CD4-positive, alpha-beta T cell (primary cell): ENCODE data around the gene SLC44A5. TPM values are rescaled to one million over a fixed set of nuclear protein-coding genes. Genes with fewer than 3 reads are reported as not detected.

Experiments used
- ATAC-seq: fragments of 200-7000 bp; cut with Tn5 transposase; one replicate; pipeline ENCODE4 v1.10.0; 2022; ENCODE audit warnings: mild to moderate bottlenecking; ENCODE audit not compliant: poor library complexity
- CTCF ChIA-PET: fragments of 350-600 bp; sonication (Branson Sonifier 250); formaldehyde crosslinking; loops from one replicate; lab custom pipeline; 2021; ENCODE audit warnings: antibody characterized with exemption, inconsistent platforms; lab: Charles Lee
- POLR2A ChIA-PET: fragments of 350-600 bp; sonication (Branson Sonifier 250); formaldehyde crosslinking; loops from one replicate; lab custom pipeline; 2021; ENCODE audit warnings: antibody characterized with exemption, inconsistent platforms; lab: Charles Lee
- DNase-seq, 14 experiments: peaks; one replicate each; pipeline ENCODE4 v3.0.0-alpha.2; 2013 to 2020; ENCODE audit warnings: mixed read lengths in 2 of 14
- H3K27ac ChIP-seq, 2 donors: one replicate each; pipeline versions ENCODE4 v1.5.1 to v1.7.0; 2013; ENCODE audit warnings: low read length in 2 of 2, low read depth in 1 of 2, mild to moderate bottlenecking in 1 of 2
- H3K27me3 ChIP-seq, 2 experiments: 1 replicate in 1 of 2; 2 replicates in 1 of 2; pipeline versions ENCODE4 v1.6.1 to v1.7.0; 2013; ENCODE audit warnings: low read length in 2 of 2, control low read depth in 1 of 2, mild to moderate bottlenecking in 1 of 2, moderate library complexity in 1 of 2; ENCODE audit not compliant: insufficient read depth in 2 of 2, control insufficient read depth in 1 of 2
- H3K36me3 ChIP-seq: one replicate; pipeline ENCODE4 v1.6.1; 2013; ENCODE audit warnings: low read length, control low read depth; ENCODE audit not compliant: insufficient read depth
- H3K4me1 ChIP-seq: one replicate; pipeline ENCODE4 v1.6.1; 2013; ENCODE audit warnings: low read length, control low read depth; ENCODE audit not compliant: insufficient read depth
- H3K4me3 ChIP-seq: one replicate; pipeline ENCODE4 v1.5.1; 2013; ENCODE audit warnings: mild to moderate bottlenecking, low read length, moderate library complexity
- H3K9me3 ChIP-seq, 2 experiments: 1 replicate in 1 of 2; 2 replicates in 1 of 2; pipeline versions ENCODE4 v1.6.1 to v1.7.0; 2013; ENCODE audit warnings: low read length in 2 of 2, mild to moderate bottlenecking in 2 of 2, control low read depth in 1 of 2, moderate library complexity in 1 of 2; ENCODE audit not compliant: control insufficient read depth in 1 of 2, insufficient read depth in 1 of 2
- H3K27ac Mint-ChIP-seq: one replicate; pipeline ENCODE4 v1.8.0; 2020; ENCODE audit warnings: mixed read lengths
- H3K27me3 Mint-ChIP-seq: one replicate; pipeline ENCODE4 v1.8.0; 2021; ENCODE audit warnings: mixed read lengths
- H3K36me3 Mint-ChIP-seq: one replicate; pipeline ENCODE4 v1.8.0; 2021; ENCODE audit warnings: low read depth, mixed read lengths
- H3K4me1 Mint-ChIP-seq: one replicate; pipeline ENCODE4 v1.8.0; 2021; ENCODE audit warnings: low read depth, mixed read lengths
- H3K4me3 Mint-ChIP-seq: one replicate; pipeline ENCODE4 v1.8.0; 2020; ENCODE audit warnings: mild to moderate bottlenecking, mixed read lengths
- H3K9me3 Mint-ChIP-seq: one replicate; pipeline ENCODE4 v1.8.0; 2020; ENCODE audit warnings: mixed read lengths
- CTCF ChIP-seq: fragments of 200-600 bp; IDR thresholded peaks from one replicate; pipeline ENCODE4 v1.8.0; 2022; ENCODE audit warnings: antibody characterized with exemption, mild to moderate bottlenecking
- intact Hi-C, 2 experiments: fragments of 100-400 bp; cut with DNase I in 1 of 2; cut with micrococcal nuclease in 1 of 2; formaldehyde crosslinking; loops; one replicate each; pipeline versions ENCODE4 v1.15.1 to v1.9.0; 2023 to 2025; cut with DNase I, micrococcal nuclease
- total RNA-seq, 174 experiments: library from RNA in 2 of 174; stranded (reverse) in 2 of 174; gene quantifications; one replicate each; pipeline ENCODE4 v1.2.3 and lab custom pipeline; 2021 to 2026

SLC44A5 gene
- total RNA-seq, 2 experiments from 2014 or later: not detected

- ChIA-PET CTCF (no interaction called here), POLR2A (no interaction called here)
- intact Hi-C loops: no loop called here
- no peak for TF ChIP-seq CTCF
- Histone ChIP-seq H3K4me1 (no peaks in the 10 kb centered on the region), H3K9me3 (peaks cover 0 to 4% of the 10 kb centered on the region in 2 experiments), H3K4me3 (no peak overlapping the region), H3K27me3 (no peaks in the 10 kb centered on the region), H3K36me3 (no peaks in the 10 kb centered on the region), H3K27ac (no peak overlapping the region)
- no peak for DNase-seq
- no peaks in the 10 kb centered on the region for H3K36me3 Mint-ChIP-seq
- H3K27me3 Mint-ChIP-seq: no peaks in the 10 kb centered on the region
- H3K4me1 Mint-ChIP-seq: no peaks in the 10 kb centered on the region
- ATAC-seq: no peak
- H3K27ac Mint-ChIP-seq: no peak overlapping the region
- no peaks in the 10 kb centered on the region for H3K9me3 Mint-ChIP-seq
- H3K4me3 Mint-ChIP-seq: no peak overlapping the region
Measured at GRCh38 chr1:75430526-75430925, 180.4 kb downstream of the SLC44A5 start.

GRCh38 chr1:75426688-75427087, 184.2 kb downstream of the SLC44A5 start:
- no peaks in the 10 kb centered on the region for H3K9me3 Mint-ChIP-seq

GRCh38 chr1:75425001-75425650, 185.8 kb downstream of the SLC44A5 start:
- no peaks in the 10 kb centered on the region for H3K4me1 ChIP-seq
- no peak for DNase-seq
- no peaks in the 10 kb centered on the region for H3K36me3 ChIP-seq
- Mint-ChIP-seq H3K36me3 (no peaks in the 10 kb centered on the region), H3K27me3 (no peaks in the 10 kb centered on the region), H3K27ac (no peak overlapping the region), H3K4me3 (no peak overlapping the region), H3K9me3 (no peaks in the 10 kb centered on the region), H3K4me1 (no peaks in the 10 kb centered on the region)
- intact Hi-C loops: no loop called here
- no peaks in the 10 kb centered on the region for H3K27me3 ChIP-seq
- H3K4me3 ChIP-seq: no peak overlapping the region
- POLR2A ChIA-PET: interaction anchor here (0.6 kb wide), 1 partner anchor 35 kb away, joined by 5 read pairs; no protein-coding TSS in a partner anchor
- TF ChIP-seq CTCF: no peak
- CTCF ChIA-PET: no interaction called here
- H3K9me3 ChIP-seq: peaks cover 0 to 4% of the 10 kb centered on the region in 2 experiments
- H3K27ac ChIP-seq: no peak overlapping the region
- ATAC-seq: no peak

More at GRCh38 chr1:75426688-75427087, 184.2 kb downstream of the SLC44A5 start:
- DNase-seq: no peak
- CTCF ChIA-PET: no interaction called here
- Mint-ChIP-seq H3K36me3 (no peaks in the 10 kb centered on the region), H3K4me3 (no peak overlapping the region), H3K27ac (no peak overlapping the region), H3K27me3 (no peaks in the 10 kb centered on the region), H3K4me1 (no peaks in the 10 kb centered on the region)
- Histone ChIP-seq H3K9me3 (peaks cover 0 to 4% of the 10 kb centered on the region in 2 experiments), H3K27ac (no peak overlapping the region), H3K27me3 (no peaks in the 10 kb centered on the region), H3K4me1 (no peaks in the 10 kb centered on the region), H3K4me3 (no peak overlapping the region), H3K36me3 (no peaks in the 10 kb centered on the region)
- TF ChIP-seq CTCF: no peak
- no peak for ATAC-seq
- intact Hi-C loops: no loop called here
- POLR2A ChIA-PET: no interaction called here
